Activated naive CD4-positive, alpha-beta T cell treated with anti-CD3 and anti-CD28 coated beads, Interleukin-2, amount 10 ng/mL, durations not matched to agents 7 days and 5 days (primary cell): ENCODE results near the gene CST1.
"Not testable (repeated sequence)": the region's sequence is repeated elsewhere in the genome, so short reads cannot be mapped to it uniquely, and the experiment has no call there.

ENCODE experiments used
- CTCF ChIA-PET: fragments of 350-600 bp; sonication (Branson Sonifier 250); formaldehyde crosslinking; loops from one replicate; lab custom pipeline; 2021; ENCODE audit warnings: antibody characterized with exemption; lab: Charles Lee
- DNase-seq: peaks from one replicate; pipeline ENCODE4 v3.0.0-alpha.2; 2020
- H3K27ac Mint-ChIP-seq: one replicate; pipeline ENCODE4 v1.8.0; 2021; ENCODE audit warnings: mild to moderate bottlenecking, moderate library complexity, mixed read lengths
- H3K27me3 Mint-ChIP-seq: one replicate; pipeline ENCODE4 v1.8.0; 2021; ENCODE audit warnings: mild to moderate bottlenecking, mixed read lengths
- H3K36me3 Mint-ChIP-seq: one replicate; pipeline ENCODE4 v1.8.0; 2021; ENCODE audit warnings: mixed read lengths
- H3K4me1 Mint-ChIP-seq: one replicate; pipeline ENCODE4 v1.8.0; 2021; ENCODE audit warnings: mixed read lengths
- H3K4me3 Mint-ChIP-seq: one replicate; pipeline ENCODE4 v1.8.0; 2021; ENCODE audit warnings: mild to moderate bottlenecking, moderate library complexity, mixed read lengths
- H3K9me3 Mint-ChIP-seq: one replicate; pipeline ENCODE4 v1.8.0; 2021; ENCODE audit warnings: mixed read lengths

CST1 gene

GRCh38 chr20:23768520-23768919 is 17.8 kb upstream of the CST1 start:
- H3K4me1 Mint-ChIP-seq, H3K27me3 Mint-ChIP-seq, CTCF ChIA-PET, DNase-seq, H3K27ac Mint-ChIP-seq, H3K4me3 Mint-ChIP-seq, H3K9me3 Mint-ChIP-seq, H3K36me3 Mint-ChIP-seq: not testable (repeated sequence)

- H3K27ac Mint-ChIP-seq: no peak overlapping the region
- CTCF ChIA-PET: no interaction called here
- H3K4me3 Mint-ChIP-seq: no peak overlapping the region
- peaks cover 8% of the 10 kb centered on the region for H3K27me3 Mint-ChIP-seq
- H3K9me3 Mint-ChIP-seq: no peaks in the 10 kb centered on the region
- H3K4me1 Mint-ChIP-seq: no peaks in the 10 kb centered on the region
- H3K36me3 Mint-ChIP-seq: no peaks in the 10 kb centered on the region
- no peak for DNase-seq
Observed at GRCh38 chr20:23766531-23766930, 15.8 kb upstream of the CST1 start.

GRCh38 chr20:23765578-23765977 is 14.8 kb upstream of the CST1 start:
- H3K4me3 Mint-ChIP-seq: no peak overlapping the region
- H3K36me3 Mint-ChIP-seq: no peaks in the 10 kb centered on the region
- CTCF ChIA-PET: no interaction called here
- no peak overlapping the region for H3K27ac Mint-ChIP-seq
- no peak for DNase-seq
- no peaks in the 10 kb centered on the region for H3K4me1 Mint-ChIP-seq
- no peaks in the 10 kb centered on the region for H3K9me3 Mint-ChIP-seq
- H3K27me3 Mint-ChIP-seq: peaks cover 8% of the 10 kb centered on the region

GRCh38 chr20:23764630-23765029 is 13.9 kb upstream of the CST1 start:
- H3K4me1 Mint-ChIP-seq, H3K36me3 Mint-ChIP-seq, DNase-seq, H3K4me3 Mint-ChIP-seq, H3K27me3 Mint-ChIP-seq, CTCF ChIA-PET, H3K27ac Mint-ChIP-seq, H3K9me3 Mint-ChIP-seq: not testable (repeated sequence)

GRCh38 chr20:23763345-23763744 is 12.6 kb upstream of the CST1 start:
- Mint-ChIP-seq H3K27me3 (peaks cover 8% of the 10 kb centered on the region), H3K4me3 (no peak overlapping the region), H3K27ac (no peak overlapping the region), H3K36me3 (no peaks in the 10 kb centered on the region), H3K9me3 (no peaks in the 10 kb centered on the region), H3K4me1 (no peaks in the 10 kb centered on the region)
- CTCF ChIA-PET: no interaction called here
- DNase-seq: no peak

- Mint-ChIP-seq H3K27me3 (peaks cover 3% of the 10 kb centered on the region), H3K4me1 (no peaks in the 10 kb centered on the region), H3K27ac (no peak overlapping the region), H3K4me3 (no peak overlapping the region), H3K36me3 (no peaks in the 10 kb centered on the region), H3K9me3 (no peaks in the 10 kb centered on the region)
- DNase-seq: no peak
- CTCF ChIA-PET: no interaction called here
Observed at GRCh38 chr20:23759306-23759940, 8.7 kb upstream of the CST1 start.

- DNase-seq, H3K9me3 Mint-ChIP-seq, H3K4me3 Mint-ChIP-seq, H3K4me1 Mint-ChIP-seq, H3K27ac Mint-ChIP-seq, H3K36me3 Mint-ChIP-seq, H3K27me3 Mint-ChIP-seq, CTCF ChIA-PET: not testable (repeated sequence)
Observed at GRCh38 chr20:23756792-23757191, 6.1 kb upstream of the CST1 start.

- H3K4me3 Mint-ChIP-seq, H3K36me3 Mint-ChIP-seq, DNase-seq, CTCF ChIA-PET, H3K27ac Mint-ChIP-seq, H3K4me1 Mint-ChIP-seq, H3K27me3 Mint-ChIP-seq, H3K9me3 Mint-ChIP-seq: not testable (repeated sequence)
Observed at GRCh38 chr20:23755131-23755611, 4.4 kb upstream of the CST1 start.

- DNase-seq: no peak
- CTCF ChIA-PET: no interaction called here
- Mint-ChIP-seq H3K27ac (no peak overlapping the region), H3K4me3 (no peak overlapping the region), H3K4me1 (no peaks in the 10 kb centered on the region), H3K27me3 (no peaks in the 10 kb centered on the region), H3K36me3 (no peaks in the 10 kb centered on the region), H3K9me3 (no peaks in the 10 kb centered on the region)
Observed at GRCh38 chr20:23754731-23755130, 4.0 kb upstream of the CST1 start.

- Mint-ChIP-seq H3K27me3 (no peaks in the 10 kb centered on the region), H3K9me3 (no peaks in the 10 kb centered on the region), H3K4me1 (no peaks in the 10 kb centered on the region), H3K27ac (no peak overlapping the region), H3K36me3 (no peaks in the 10 kb centered on the region), H3K4me3 (no peak overlapping the region)
- CTCF ChIA-PET: no interaction called here
- no peak for DNase-seq
Observed at GRCh38 chr20:23753589-23753988, 2.9 kb upstream of the CST1 start.

GRCh38 chr20:23753194-23753548 is 2.4 kb upstream of the CST1 start:
- no peaks in the 10 kb centered on the region for H3K9me3 Mint-ChIP-seq
- no peaks in the 10 kb centered on the region for H3K36me3 Mint-ChIP-seq
- CTCF ChIA-PET: no interaction called here
- H3K27me3 Mint-ChIP-seq: no peaks in the 10 kb centered on the region
- no peak overlapping the region for H3K27ac Mint-ChIP-seq
- H3K4me3 Mint-ChIP-seq: no peak overlapping the region
- H3K4me1 Mint-ChIP-seq: no peaks in the 10 kb centered on the region
- DNase-seq: no peak

GRCh38 chr20:23752481-23753193 is 1.9 kb upstream of the CST1 start:
- no peaks in the 10 kb centered on the region for H3K9me3 Mint-ChIP-seq

GRCh38 chr20:23752019-23752418 is 1.3 kb upstream of the CST1 start:
- DNase-seq: no peak
- CTCF ChIA-PET: no interaction called here
- Mint-ChIP-seq H3K27me3 (no peaks in the 10 kb centered on the region), H3K27ac (no peak overlapping the region), H3K4me1 (no peaks in the 10 kb centered on the region), H3K9me3 (no peaks in the 10 kb centered on the region), H3K36me3 (no peaks in the 10 kb centered on the region), H3K4me3 (no peak overlapping the region)

More at GRCh38 chr20:23752481-23753193, 1.9 kb upstream of the CST1 start:
- Mint-ChIP-seq H3K27me3 (no peaks in the 10 kb centered on the region), H3K4me3 (no peak overlapping the region), H3K36me3 (no peaks in the 10 kb centered on the region), H3K4me1 (no peaks in the 10 kb centered on the region), H3K27ac (no peak overlapping the region)
- CTCF ChIA-PET: no interaction called here
- DNase-seq: no peak

- H3K27me3 Mint-ChIP-seq: no peaks in the 10 kb centered on the region
- CTCF ChIA-PET: no interaction called here
- DNase-seq: no peak
- H3K9me3 Mint-ChIP-seq: no peaks in the 10 kb centered on the region
- no peak overlapping the region for H3K4me3 Mint-ChIP-seq
- no peaks in the 10 kb centered on the region for H3K36me3 Mint-ChIP-seq
- no peaks in the 10 kb centered on the region for H3K4me1 Mint-ChIP-seq
- H3K27ac Mint-ChIP-seq: no peak overlapping the region
Observed at GRCh38 chr20:23749746-23750145, 989 bp downstream of the CST1 start.

GRCh38 chr20:23748975-23749374 is 1.8 kb downstream of the CST1 start:
- CTCF ChIA-PET, H3K4me3 Mint-ChIP-seq, H3K36me3 Mint-ChIP-seq, H3K27ac Mint-ChIP-seq, H3K27me3 Mint-ChIP-seq, DNase-seq, H3K9me3 Mint-ChIP-seq, H3K4me1 Mint-ChIP-seq: not testable (repeated sequence)
